Measurements from ENCODE around the gene SLC49A4.

SLC49A4 gene

DNA sequence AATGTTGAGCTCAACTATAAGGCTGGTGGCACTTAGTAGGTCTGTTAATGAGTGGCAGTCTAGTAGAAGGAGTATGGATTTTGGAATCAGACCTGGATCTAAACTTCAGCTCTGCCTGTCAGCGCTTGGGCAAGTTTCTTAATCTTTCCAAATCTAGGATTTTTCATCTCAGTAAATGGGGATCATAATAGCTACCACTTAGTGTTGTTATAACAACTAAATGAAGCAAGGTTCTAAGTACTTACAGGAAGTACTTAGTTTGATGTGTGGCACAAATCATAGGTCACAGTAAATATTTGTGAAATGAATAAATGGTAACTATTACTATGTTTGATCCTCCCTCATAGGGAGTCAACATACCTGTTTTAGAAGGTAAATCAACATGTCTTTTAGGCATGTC lies 31.4 kb downstream of the SLC49A4 start:
- DNase-seq (ENCODE audit: extremely low spot score): no peak
- POLR2A ChIA-PET: no interaction called here
- CTCF ChIA-PET: no interaction called here
- TF ChIP-seq, protein P1, sequence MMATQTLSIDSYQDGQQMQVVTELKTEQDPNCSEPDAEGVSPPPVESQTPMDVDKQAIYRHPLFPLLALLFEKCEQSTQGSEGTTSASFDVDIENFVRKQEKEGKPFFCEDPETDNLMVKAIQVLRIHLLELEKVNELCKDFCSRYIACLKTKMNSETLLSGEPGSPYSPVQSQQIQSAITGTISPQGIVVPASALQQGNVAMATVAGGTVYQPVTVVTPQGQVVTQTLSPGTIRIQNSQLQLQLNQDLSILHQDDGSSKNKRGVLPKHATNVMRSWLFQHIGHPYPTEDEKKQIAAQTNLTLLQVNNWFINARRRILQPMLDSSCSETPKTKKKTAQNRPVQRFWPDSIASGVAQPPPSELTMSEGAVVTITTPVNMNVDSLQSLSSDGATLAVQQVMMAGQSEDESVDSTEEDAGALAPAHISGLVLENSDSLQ (IDR thresholded peaks at IDR 0.05): no peak
- TF ChIP-seq ELF4 (IDR thresholded peaks at IDR 0.05) (no peak), LEF1 (IDR thresholded peaks at IDR 0.05; ENCODE audit: borderline replicate concordance) (no peak), HDGF (IDR thresholded peaks at IDR 0.05; ENCODE audit: borderline replicate concordance) (no peak), SP1 (IDR thresholded peaks at IDR 0.05) (no peak), CTBP1 (IDR thresholded peaks at IDR 0.05; ENCODE audit: borderline replicate concordance) (no peak), SUZ12 (IDR thresholded peaks at IDR 0.05) (no peak), ARNT (IDR thresholded peaks at IDR 0.05) (no peak), TARDBP (IDR thresholded peaks at IDR 0.05) (no peak), NFRKB (IDR thresholded peaks at IDR 0.05) (no peak), FOXA1 (IDR thresholded peaks at IDR 0.05) (no peak), BHLHE40 (IDR thresholded peaks at IDR 0.05; ENCODE audit: borderline replicate concordance) (no peak), FOXM1 (IDR thresholded peaks at IDR 0.05; ENCODE audit: borderline replicate concordance) (no peak)

DNA sequence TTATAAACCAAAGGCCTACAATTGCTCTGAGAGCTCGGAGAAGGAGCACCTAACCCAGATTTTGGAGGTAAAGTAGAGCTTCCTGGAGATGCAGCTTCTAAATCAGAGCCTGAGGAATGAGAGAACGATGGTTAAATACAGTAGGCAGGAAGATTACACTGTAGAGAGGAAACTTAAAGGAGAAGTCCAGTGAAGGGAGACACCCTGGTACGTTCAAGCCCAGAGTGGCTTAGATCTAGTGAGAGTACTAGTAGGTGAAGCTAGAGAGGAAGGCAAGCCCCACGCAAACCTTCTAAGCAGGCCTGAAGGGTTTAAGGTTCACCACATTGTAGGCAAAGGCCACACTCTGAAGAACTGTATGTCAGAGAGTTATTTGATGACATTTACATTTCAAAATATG lies 33.4 kb downstream of the SLC49A4 start:
- DNase-seq (ENCODE audit: extremely low spot score): no peak
- ChIA-PET CTCF (no interaction called here), POLR2A (no interaction called here)
- no peak for TF ChIP-seq FOXA1 (IDR thresholded peaks at IDR 0.05)
- no peak for TF ChIP-seq SP1 (IDR thresholded peaks at IDR 0.05)
- no peak for TF ChIP-seq CTBP1 (IDR thresholded peaks at IDR 0.05; ENCODE audit: borderline replicate concordance)
- TF ChIP-seq ZNF384 (IDR thresholded peaks at IDR 0.05): no peak
- TF ChIP-seq TARDBP (IDR thresholded peaks at IDR 0.05): no peak
- TF ChIP-seq, protein P1 (IDR thresholded peaks at IDR 0.05): no peak
- no peak for TF ChIP-seq NFRKB (IDR thresholded peaks at IDR 0.05)
- no peak for TF ChIP-seq HDGF (IDR thresholded peaks at IDR 0.05; ENCODE audit: borderline replicate concordance)
- no peak for TF ChIP-seq LEF1 (IDR thresholded peaks at IDR 0.05; ENCODE audit: borderline replicate concordance)
- no peak for TF ChIP-seq ELF4 (IDR thresholded peaks at IDR 0.05)

DNA sequence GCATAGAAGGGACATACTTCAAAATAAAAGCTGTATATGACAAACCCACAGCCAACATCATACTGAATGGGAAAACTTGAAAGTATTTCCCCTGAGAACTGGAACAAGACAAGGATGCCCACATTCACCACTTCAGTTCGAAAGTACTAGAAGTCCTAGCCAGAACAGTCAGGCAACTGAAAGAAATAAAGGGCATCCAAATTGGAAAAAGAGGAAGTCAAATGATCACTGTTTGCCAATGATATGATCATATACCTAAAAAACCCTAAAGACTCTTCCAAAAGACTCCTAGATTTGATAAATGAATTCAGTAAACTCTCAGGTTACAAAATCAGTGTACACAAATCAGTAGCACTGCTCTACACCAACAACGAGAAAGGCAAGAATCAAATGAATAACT lies 40.7 kb downstream of the SLC49A4 start:
- POLR2A ChIA-PET: no interaction called here
- TF ChIP-seq ELF4 (IDR thresholded peaks at IDR 0.05) (no peak), SUZ12 (IDR thresholded peaks at IDR 0.05) (no peak), L3MBTL2 (conservative IDR thresholded peaks at IDR 0.05) (no peak), FOXM1 (IDR thresholded peaks at IDR 0.05; ENCODE audit: borderline replicate concordance) (no peak), LEF1 (IDR thresholded peaks at IDR 0.05; ENCODE audit: borderline replicate concordance) (no peak), FOXK2 (IDR thresholded peaks at IDR 0.05) (no peak), NFRKB (IDR thresholded peaks at IDR 0.05) (no peak), FOXA1 (IDR thresholded peaks at IDR 0.05) (no peak), ZNF384 (IDR thresholded peaks at IDR 0.05) (no peak)
- DNase-seq (ENCODE audit: extremely low spot score): no peak
- CTCF ChIA-PET: no interaction called here

DNA sequence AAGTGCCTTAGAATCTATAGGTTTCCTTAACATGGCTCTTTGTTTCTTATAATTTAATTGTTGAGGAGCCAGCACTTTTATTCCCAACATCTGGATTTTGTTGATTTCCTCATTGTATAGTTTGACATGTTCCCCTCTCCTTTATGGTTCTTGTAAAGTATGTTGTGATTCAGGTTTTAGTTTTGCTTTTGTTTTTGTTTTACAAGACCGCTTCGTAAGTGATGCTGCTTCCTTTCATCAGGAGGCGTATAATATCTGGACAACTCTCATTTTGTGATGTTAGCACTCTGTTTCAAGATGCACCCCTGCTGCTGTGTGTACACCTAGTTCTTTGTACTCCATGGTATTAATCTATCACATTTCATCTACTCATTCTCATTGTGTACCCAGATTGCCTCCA lies 48.7 kb downstream of the SLC49A4 start:
- no peak for TF ChIP-seq LEF1 (IDR thresholded peaks at IDR 0.05; ENCODE audit: borderline replicate concordance)
- no peak for TF ChIP-seq FOXA1 (IDR thresholded peaks at IDR 0.05)
- TF ChIP-seq, protein P1 (IDR thresholded peaks at IDR 0.05): no peak
- no peak for TF ChIP-seq L3MBTL2 (conservative IDR thresholded peaks at IDR 0.05)
- no peak for TF ChIP-seq NFRKB (IDR thresholded peaks at IDR 0.05)
- no peak for TF ChIP-seq SP1 (IDR thresholded peaks at IDR 0.05)
- no peak for TF ChIP-seq BHLHE40 (IDR thresholded peaks at IDR 0.05; ENCODE audit: borderline replicate concordance)
- no peak for TF ChIP-seq FOXK2 (IDR thresholded peaks at IDR 0.05)
- no peak for TF ChIP-seq HDGF (IDR thresholded peaks at IDR 0.05; ENCODE audit: borderline replicate concordance)
- no peak for TF ChIP-seq TARDBP (IDR thresholded peaks at IDR 0.05)
- no peak for TF ChIP-seq CTBP1 (IDR thresholded peaks at IDR 0.05; ENCODE audit: borderline replicate concordance)
- no peak for TF ChIP-seq ELF4 (IDR thresholded peaks at IDR 0.05)
- TF ChIP-seq SUZ12 (IDR thresholded peaks at IDR 0.05): no peak
- TF ChIP-seq ARNT (IDR thresholded peaks at IDR 0.05): no peak
- no peak for TF ChIP-seq ZNF384 (IDR thresholded peaks at IDR 0.05)
- TF ChIP-seq FOXM1 (IDR thresholded peaks at IDR 0.05; ENCODE audit: borderline replicate concordance): no peak
- POLR2A ChIA-PET: no interaction called here
- CTCF ChIA-PET: no interaction called here
- DNase-seq (ENCODE audit: extremely low spot score): no peak

DNA sequence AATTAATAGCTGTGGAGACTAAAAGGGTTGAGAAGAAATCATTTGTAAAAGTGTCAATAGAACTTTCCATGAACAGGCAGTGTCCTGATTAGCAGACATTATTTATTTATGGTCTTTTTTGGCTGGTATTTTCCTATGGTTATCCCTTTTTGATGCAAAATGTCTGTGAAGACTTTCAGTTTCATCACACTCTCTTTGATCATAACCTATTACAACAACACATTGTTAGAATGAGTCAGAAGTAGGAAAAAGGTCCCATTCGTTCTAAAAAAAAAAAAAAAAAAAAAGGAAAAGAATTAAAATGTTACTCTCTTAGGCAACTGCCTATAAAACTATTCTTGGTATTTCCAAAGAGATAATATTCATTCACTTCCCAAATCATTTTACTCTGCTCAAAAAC lies 62.1 kb downstream of the SLC49A4 start:
- DNase-seq (ENCODE audit: extremely low spot score): no peak
- TF ChIP-seq NFRKB (IDR thresholded peaks at IDR 0.05) (no peak), CTBP1 (IDR thresholded peaks at IDR 0.05; ENCODE audit: borderline replicate concordance) (no peak), BHLHE40 (IDR thresholded peaks at IDR 0.05; ENCODE audit: borderline replicate concordance) (no peak), SUZ12 (IDR thresholded peaks at IDR 0.05) (no peak), ARNT (IDR thresholded peaks at IDR 0.05) (no peak), FOXM1 (IDR thresholded peaks at IDR 0.05; ENCODE audit: borderline replicate concordance) (no peak), SP1 (IDR thresholded peaks at IDR 0.05) (no peak), L3MBTL2 (conservative IDR thresholded peaks at IDR 0.05) (no peak), HDGF (IDR thresholded peaks at IDR 0.05; ENCODE audit: borderline replicate concordance) (no peak), ZNF384 (IDR thresholded peaks at IDR 0.05) (no peak), ELF4 (IDR thresholded peaks at IDR 0.05) (no peak), TARDBP (IDR thresholded peaks at IDR 0.05) (no peak), FOXA1 (IDR thresholded peaks at IDR 0.05) (no peak), LEF1 (IDR thresholded peaks at IDR 0.05; ENCODE audit: borderline replicate concordance) (no peak), FOXK2 (IDR thresholded peaks at IDR 0.05) (no peak)
- TF ChIP-seq, protein P1 (IDR thresholded peaks at IDR 0.05): no peak
- ChIA-PET POLR2A (no interaction called here), CTCF (interaction anchor here (0.7 kb wide), 1 partner anchor 32 kb away, joined by 4 read pairs; no protein-coding TSS in a partner anchor)

Measured in HEK293T (cell line).